GM12878 (cell line): Measurements from ENCODE around the gene TMEM120B. TPM values are rescaled to one million over a fixed set of nuclear protein-coding genes. Genes with fewer than 3 reads are reported as not detected.

ENCODE experiments used
- ATAC-seq: fragments of 200-7000 bp; cut with Tn5 transposase; 3 replicates; pipeline ENCODE4 v1.9.1; 2020; ENCODE audit warnings: mild to moderate bottlenecking, moderate library complexity
- BruUV-seq: library from RNA; stranded (reverse); fragments of 400-500 nt; replicated peaks from 2 replicates; lab custom pipeline; 2021; lab: Mats Ljungman, UMichigan
- CTCF ChIA-PET: fragments of 300-600 bp; sonication (Branson Sonifier 250); formaldehyde crosslinking; extraction: SDS; loops from one replicate; lab custom pipeline; 2021; ENCODE audit warnings: inconsistent platforms; lab: Yijun Ruan, JAX
- POLR2A ChIA-PET: fragments of 350-600 bp; formaldehyde crosslinking; extraction: SDS; loops from one replicate; lab custom pipeline; 2021; ENCODE audit warnings: inconsistent platforms; lab: Charles Lee
- RAD21 ChIA-PET: fragments of 300-600 bp; sonication (Branson Sonifier 250); formaldehyde crosslinking; loops from one replicate; lab custom pipeline; 2023; ENCODE audit warnings: antibody characterized with exemption; ENCODE audit not compliant: unreplicated experiment; lab: Charles Lee
- SMC1A ChIA-PET: fragments of 300-600 bp; sonication (Branson Sonifier 250); formaldehyde crosslinking; loops from one replicate; lab custom pipeline; 2023; ENCODE audit not compliant: unreplicated experiment, uncharacterized antibody; lab: Charles Lee
- DNase-seq: peaks from one replicate; pipeline ENCODE4 v3.0.0-alpha.2; 2011; ENCODE audit warnings: low read depth, low spot score
- FAIRE-seq: peaks from 3 replicates; lab custom pipeline; 2011; peaks lifted over from hg19 to GRCh38; lab: Jason Lieb, UNC
- H2AFZ ChIP-seq: 2 replicates; pipeline ENCODE4 v1.6.0; 2011; ENCODE audit warnings: low read depth, low read length, control low read depth; ENCODE audit not compliant: control insufficient read depth
- H3K27ac ChIP-seq: 2 replicates; pipeline ENCODE4 v1.5.1; 2011; ENCODE audit warnings: control low read depth; ENCODE audit not compliant: control insufficient read depth, insufficient read depth
- H3K27me3 ChIP-seq, 2 experiments: replicated peaks in 1 of 2; 2 replicates each; pipeline versions ENCODE4 v1.6.0 to v1.6.1; 2011; ENCODE audit warnings: low read length in 1 of 2; ENCODE audit not compliant: control insufficient read depth in 2 of 2, insufficient read depth in 2 of 2
- H3K36me3 ChIP-seq, 2 experiments: 2 replicates each; pipeline ENCODE4 v1.5.1; 2011; ENCODE audit warnings: low read length in 1 of 2; ENCODE audit not compliant: control insufficient read depth in 2 of 2, insufficient read depth in 2 of 2
- H3K4me1 ChIP-seq: 2 replicates; pipeline ENCODE4 v1.6.1; 2011; ENCODE audit warnings: mild to moderate bottlenecking, low read length, moderate library complexity, mixed read lengths; ENCODE audit not compliant: control insufficient read depth, insufficient read depth
- H3K4me2 ChIP-seq: 2 replicates; pipeline ENCODE4 v1.6.0; 2011; ENCODE audit warnings: control low read depth; ENCODE audit not compliant: control insufficient read depth, insufficient read depth
- H3K4me3 ChIP-seq: fragments of 200-600 bp; sonication (generic); 2 replicates; pipeline ENCODE4 v1.5.1; 2016
- H3K79me2 ChIP-seq: 2 replicates; pipeline ENCODE4 v1.6.0; 2011; ENCODE audit warnings: low read length; ENCODE audit not compliant: control insufficient read depth, insufficient read depth
- H3K9ac ChIP-seq: 2 replicates; pipeline ENCODE4 v1.8.0; 2011; ENCODE audit warnings: low read length, control low read depth, mixed read lengths; ENCODE audit not compliant: control insufficient read depth, insufficient read depth
- H3K9me3 ChIP-seq: replicated peaks from 3 replicates; pipeline ENCODE4 v1.5.1; 2011; ENCODE audit warnings: mild to moderate bottlenecking, low read length; ENCODE audit not compliant: control insufficient read depth, insufficient read depth
- H4K20me1 ChIP-seq: 2 replicates; pipeline ENCODE4 v1.6.0; 2011; ENCODE audit not compliant: control insufficient read depth, insufficient read depth
- BACH1 ChIP-seq: fragments of 450-650 bp; IDR thresholded peaks from 2 replicates; pipeline ENCODE4 v1.6.1; 2017; ENCODE audit warnings: mild to moderate bottlenecking, borderline replicate concordance
- BMI1 ChIP-seq: fragments of 450-650 bp; IDR thresholded peaks from 2 replicates; pipeline ENCODE4 v1.6.1; 2016; ENCODE audit warnings: mild to moderate bottlenecking, moderate library complexity, borderline replicate concordance
- EGR1 ChIP-seq, 2 experiments: IDR thresholded peaks; 1 replicate in 1 of 2; 2 replicates in 1 of 2; pipeline ENCODE4 v1.6.1; 2011 to 2012; ENCODE audit warnings: low read depth in 2 of 2, low read length in 2 of 2, borderline replicate concordance in 1 of 2, mild to moderate bottlenecking in 1 of 2, moderate library complexity in 1 of 2
- EZH2 ChIP-seq: IDR thresholded peaks from 2 replicates; pipeline ENCODE4 v1.6.1; 2012; ENCODE audit warnings: low read depth, mild to moderate bottlenecking, control low read depth, inconsistent platforms, low read length, borderline replicate concordance; ENCODE audit not compliant: control insufficient read depth
- IRF5 ChIP-seq: fragments of 450-650 bp; IDR thresholded peaks from 2 replicates; pipeline ENCODE4 v1.6.1; 2017; ENCODE audit warnings: borderline replicate concordance
- MEF2B ChIP-seq: fragments of 450-650 bp; IDR thresholded peaks from 2 replicates; pipeline ENCODE4 v1.6.1; 2018; ENCODE audit warnings: mild to moderate bottlenecking, moderate library complexity; ENCODE audit not compliant: partially characterized antibody, poor library complexity, severe bottlenecking
- MXI1 ChIP-seq: fragments of 150-350 bp; IDR thresholded peaks from 2 replicates; pipeline ENCODE4 v1.6.1; 2011; ENCODE audit warnings: low read depth, mild to moderate bottlenecking, inconsistent platforms, low read length, improper control_type of control experiment
- NKRF ChIP-seq: fragments of 450-650 bp; conservative IDR thresholded peaks from 2 replicates; pipeline ENCODE4 v1.6.1; 2017; ENCODE audit warnings: mild to moderate bottlenecking, moderate library complexity
- RBBP5 ChIP-seq: fragments of 200-600 bp; sonication (generic); conservative IDR thresholded peaks from 2 replicates; pipeline ENCODE4 v1.6.1; 2016
- SIN3A ChIP-seq: IDR thresholded peaks from 2 replicates; pipeline ENCODE4 v1.6.1; 2012; ENCODE audit warnings: low read depth, low read length, improper control_type of control experiment
- SPI1 ChIP-seq: IDR thresholded peaks from 2 replicates; pipeline ENCODE4 v1.6.1; 2011; ENCODE audit warnings: low read depth, mild to moderate bottlenecking, low read length, moderate library complexity, borderline replicate concordance; ENCODE audit not compliant: insufficient read depth
- SREBF1 ChIP-seq: IDR thresholded peaks from 2 replicates; pipeline ENCODE4 v1.6.1; 2012; ENCODE audit warnings: mild to moderate bottlenecking, low read length
- SREBF2 ChIP-seq: IDR thresholded peaks from 2 replicates; pipeline ENCODE4 v1.6.1; 2012; ENCODE audit warnings: mild to moderate bottlenecking, low read length
- TBL1XR1 ChIP-seq: IDR thresholded peaks from 2 replicates; pipeline ENCODE4 v1.6.1; 2012; ENCODE audit warnings: low read depth, low read length, improper control_type of control experiment
- WGBS: methylation state at CpG from one replicate; pipeline ENCODE4 v1.1.6; 2016; ENCODE audit warnings: low lambda C conversion rate; ENCODE audit not compliant: insufficient replicate concordance, insufficient coverage; ENCODE audit errors: missing lambda C conversion rate; 5-methylcytosine and 5-hydroxymethylcytosine counted together
- in situ Hi-C: fragments of 300-500 bp; cut with MboI; formaldehyde crosslinking; loops from 9 replicates; pipeline ENCODE4 v1.14.3; 2018; ENCODE audit warnings: mixed read lengths
- intact Hi-C: fragments of 100-400 bp; cut with micrococcal nuclease; formaldehyde crosslinking; loops from one replicate; pipeline ENCODE4 v1.14.2; 2022; ENCODE audit not compliant: unreplicated experiment
- polyA plus RNA-seq, 11 experiments: library from polyadenylated mRNA; depleted of rRNA in 4 of 11; unstranded in 6 of 11; stranded (reverse) in 5 of 11; fragments of >200 nt; fragmentation: Nextera tagmentation in 4 of 11; fragmentation: Illumina TruSeq in 1 of 11; extraction: Ambion mirVana in 4 of 11; extraction: Trizol in 1 of 11; gene quantifications; 1 replicate in 1 of 11; 2 replicates in 10 of 11; pipeline versions ENCODE4 v1.2.1 to v1.2.3, GENCODE V29; 2011 to 2016; ENCODE audit warnings: inconsistent platforms in 2 of 11, missing spikeins in 2 of 11, low read depth in 1 of 11
- total RNA-seq, 4 experiments: library from RNA; depleted of rRNA in 3 of 4; stranded (reverse); fragments of >200 nt in 3 of 4; fragmentation: Illumina TruSeq in 1 of 4; extraction: Trizol in 1 of 4; gene quantifications; 2 replicates each; pipeline versions ENCODE4 v1.2.1 to v1.2.3, GENCODE V29; 2013 to 2021

The TMEM120B gene
- total and polyA plus RNA-seq, 10 of the 15 experiments (the other 5 are each of a cell fraction or from before 2014, with no cell fraction given), result 4.0 to 26.2 (median 9.2) TPM

GRCh38 chr12:121806009-121806545, 93.5 kb downstream of the TMEM120B start:
- Histone ChIP-seq H3K4me3 (peak overlapping the region; percentile 99), H3K27ac (peak overlapping the region; percentile 48), H3K4me1 (peaks cover 16% of the 10 kb centered on the region), H3K9ac (peak overlapping the region; percentile 100), H3K36me3 (peaks cover 6 to 16% of the 10 kb centered on the region in 2 experiments; a peak in 3 of 4 replicates), H2AFZ (peak overlapping the region; percentile 17; the same call in 1 of the 2 replicates), H3K9me3 (no peaks in the 10 kb centered on the region), H4K20me1 (peaks cover 5% of the 10 kb centered on the region; the same call in 1 of the 2 replicates), H3K79me2 (peaks cover 53% of the 10 kb centered on the region), H3K4me2 (peak overlapping the region; percentile 100), H3K27me3 (no peaks in the 10 kb centered on the region)
- ATAC-seq, result peak; percentile 7; the same call in 1 of the 3 replicates
- no TSS peak for BruUV-seq
- in situ Hi-C loops, result no loop called here
- RAD21 ChIA-PET, result interaction anchor here (0.6 to 13.1 kb wide), 5 partner anchors 11 to 1427 kb away, joined by 3 to 395 read pairs (median 4); partner anchors contain the start of genes MPHOSPH9, PSMD9 and RHOF
- CTCF ChIA-PET, result interaction anchor here (1.0 to 13.6 kb wide), 5 partner anchors 9 to 34 kb away, joined by 3 to 565 read pairs (median 3); partner anchors contain the start of gene RHOF
- POLR2A ChIA-PET, result interaction anchor here (0.6 to 10.1 kb wide), 5 partner anchors 8 to 338 kb away, joined by 3 to 155 read pairs (median 6); partner anchors contain the start of gene RHOF
- TF ChIP-seq SREBF2 (no peak), MXI1 (peak; percentile 88), SPI1 (peak; percentile 47; the same call in 1 of the 2 replicates), SREBF1 (no peak), EGR1 (IDR thresholded peaks at IDR 0.05; ENCODE audit: borderline replicate concordance in 1 of 2, low read depth in 2 of 2, low read length in 2 of 2) (peak in 1 of 2 experiments; percentile 32; a peak in 1 of 3 replicates), MEF2B (peak; percentile 63), BMI1 (peak; percentile 53; the same call in 1 of the 2 replicates), EZH2 (no peak), IRF5 (no peak), TBL1XR1 (no peak), NKRF (peak; percentile 91), RBBP5 (no peak), SIN3A (peak; percentile 92), BACH1 (0 out of 2 replicates have a peak, but pooled peaks have one; percentile 4)
- 0% methylated on average over 16 of the region's 16 CpGs for WGBS
- no peak for FAIRE-seq
- intact Hi-C loops, result no loop called here
- SMC1A ChIA-PET, result interaction anchor here (0.6 to 12.2 kb wide), 3 partner anchors 12 to 171 kb away, joined by 3 to 226 read pairs (median 4); partner anchors contain the start of gene RHOF
- no peak for DNase-seq
